ENCODE results near the gene LAMP5. TPM values are rescaled to one million over a fixed set of nuclear protein-coding genes. Genes with fewer than 3 reads are reported as not detected.

LAMP5 gene
- total RNA-seq, 1 experiment from 2014 or later, result not detected

- H3K4me1 ChIP-seq (ENCODE audit: insufficient read depth, low read length), result no peaks in the 10 kb centered on the region
- H3K27me3 ChIP-seq (ENCODE audit: low read length), result no peaks in the 10 kb centered on the region
- no peak for DNase-seq
- TF ChIP-seq, protein P1, sequence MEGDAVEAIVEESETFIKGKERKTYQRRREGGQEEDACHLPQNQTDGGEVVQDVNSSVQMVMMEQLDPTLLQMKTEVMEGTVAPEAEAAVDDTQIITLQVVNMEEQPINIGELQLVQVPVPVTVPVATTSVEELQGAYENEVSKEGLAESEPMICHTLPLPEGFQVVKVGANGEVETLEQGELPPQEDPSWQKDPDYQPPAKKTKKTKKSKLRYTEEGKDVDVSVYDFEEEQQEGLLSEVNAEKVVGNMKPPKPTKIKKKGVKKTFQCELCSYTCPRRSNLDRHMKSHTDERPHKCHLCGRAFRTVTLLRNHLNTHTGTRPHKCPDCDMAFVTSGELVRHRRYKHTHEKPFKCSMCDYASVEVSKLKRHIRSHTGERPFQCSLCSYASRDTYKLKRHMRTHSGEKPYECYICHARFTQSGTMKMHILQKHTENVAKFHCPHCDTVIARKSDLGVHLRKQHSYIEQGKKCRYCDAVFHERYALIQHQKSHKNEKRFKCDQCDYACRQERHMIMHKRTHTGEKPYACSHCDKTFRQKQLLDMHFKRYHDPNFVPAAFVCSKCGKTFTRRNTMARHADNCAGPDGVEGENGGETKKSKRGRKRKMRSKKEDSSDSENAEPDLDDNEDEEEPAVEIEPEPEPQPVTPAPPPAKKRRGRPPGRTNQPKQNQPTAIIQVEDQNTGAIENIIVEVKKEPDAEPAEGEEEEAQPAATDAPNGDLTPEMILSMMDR (conservative IDR thresholded peaks at IDR 0.05; ENCODE audit: low read depth, low read length), result no peak
- TF ChIP-seq EZH2 (IDR thresholded peaks at IDR 0.05; ENCODE audit: low read length, unreplicated experiment) (no peak), EZH2phosphoT487 (IDR thresholded peaks at IDR 0.05; ENCODE audit: borderline replicate concordance, low read length) (no peak)
- no peak overlapping the region for H3K27ac ChIP-seq (ENCODE audit: low read length)
- CTCF ChIA-PET, result no interaction called here
- H4K20me1 ChIP-seq (ENCODE audit: low read length), result no peaks in the 10 kb centered on the region
- H2AFZ ChIP-seq (ENCODE audit: low read length), result no peak overlapping the region
- intact Hi-C loops (cut with micrococcal nuclease), result no loop called here
- no peak for ATAC-seq
- H3K9me2 ChIP-seq (replicated peaks; ENCODE audit: low read length), result no peaks in the 10 kb centered on the region
- no peak overlapping the region for H3K4me3 ChIP-seq (ENCODE audit: low read length)
- POLR2A ChIA-PET (ENCODE audit: unreplicated experiment), result no interaction called here
- H3K9ac ChIP-seq (ENCODE audit: low read length), result no peak overlapping the region
- no peaks in the 10 kb centered on the region for H3K36me3 ChIP-seq (ENCODE audit: low read depth, low read length)
- H3K4me2 ChIP-seq (ENCODE audit: low read length), result no peak overlapping the region
- no TSS peak for BruUV-seq (replicated peaks)
- no peaks in the 10 kb centered on the region for H3F3A ChIP-seq (ENCODE audit: low read length, unreplicated experiment)
- H3K79me2 ChIP-seq (ENCODE audit: low read length), result no peaks in the 10 kb centered on the region
- no peaks in the 10 kb centered on the region for H3K9me3 ChIP-seq (ENCODE audit: low read length)
Observed at GRCh38 chr20:9574181-9574580, 59.8 kb downstream of the LAMP5 start.

DNA sequence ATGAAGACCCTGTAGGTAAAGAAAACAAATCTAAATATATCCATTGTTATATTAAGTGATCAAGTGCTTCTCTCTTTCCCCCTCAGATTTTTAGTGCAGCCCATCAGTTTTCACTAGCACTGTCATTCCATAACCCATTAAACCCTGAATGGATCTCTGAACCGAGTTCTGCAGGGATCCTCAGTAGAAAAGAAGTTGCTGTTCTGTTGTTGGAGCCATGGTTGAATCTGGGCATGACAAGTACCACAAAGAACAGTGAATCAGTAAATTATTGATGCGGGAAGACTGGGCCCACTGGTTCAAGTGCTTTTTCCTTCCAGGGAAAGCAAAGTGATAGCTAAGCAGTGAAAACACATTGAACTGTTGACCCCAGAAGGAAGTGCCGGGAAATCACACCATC lies 60.4 kb downstream of the LAMP5 start:
- H3F3A ChIP-seq (ENCODE audit: low read length, unreplicated experiment), result no peaks in the 10 kb centered on the region
- no peak for DNase-seq
- H3K27me3 ChIP-seq (ENCODE audit: low read length), result no peaks in the 10 kb centered on the region
- no peak overlapping the region for H2AFZ ChIP-seq (ENCODE audit: low read length)
- TF ChIP-seq EZH2phosphoT487 (IDR thresholded peaks at IDR 0.05; ENCODE audit: borderline replicate concordance, low read length) (no peak), EZH2 (IDR thresholded peaks at IDR 0.05; ENCODE audit: low read length, unreplicated experiment) (no peak)
- TF ChIP-seq, protein P1 (conservative IDR thresholded peaks at IDR 0.05; ENCODE audit: low read depth, low read length), result no peak
- H3K4me1 ChIP-seq (ENCODE audit: insufficient read depth, low read length), result no peaks in the 10 kb centered on the region
- ATAC-seq, result no peak
- no peak overlapping the region for H3K4me3 ChIP-seq (ENCODE audit: low read length)
- BruUV-seq (replicated peaks), result no TSS peak
- H3K9me3 ChIP-seq (ENCODE audit: low read length), result no peaks in the 10 kb centered on the region
- no peak overlapping the region for H3K27ac ChIP-seq (ENCODE audit: low read length)
- POLR2A ChIA-PET (ENCODE audit: unreplicated experiment), result no interaction called here
- no peaks in the 10 kb centered on the region for H3K9me2 ChIP-seq (replicated peaks; ENCODE audit: low read length)
- CTCF ChIA-PET, result no interaction called here
- H3K9ac ChIP-seq (ENCODE audit: low read length), result no peak overlapping the region
- H3K79me2 ChIP-seq (ENCODE audit: low read length), result no peaks in the 10 kb centered on the region
- H3K36me3 ChIP-seq (ENCODE audit: low read depth, low read length), result no peaks in the 10 kb centered on the region
- H4K20me1 ChIP-seq (ENCODE audit: low read length), result no peaks in the 10 kb centered on the region
- intact Hi-C loops (cut with micrococcal nuclease), result no loop called here
- no peak overlapping the region for H3K4me2 ChIP-seq (ENCODE audit: low read length)

GRCh38 chr20:9575836-9576235 lies 61.4 kb downstream of the LAMP5 start:
- H3F3A ChIP-seq (ENCODE audit: low read length, unreplicated experiment), result no peaks in the 10 kb centered on the region
- H3K9me2 ChIP-seq (replicated peaks; ENCODE audit: low read length), result no peaks in the 10 kb centered on the region
- no peak overlapping the region for H2AFZ ChIP-seq (ENCODE audit: low read length)
- no peak for TF ChIP-seq EZH2phosphoT487 (IDR thresholded peaks at IDR 0.05; ENCODE audit: borderline replicate concordance, low read length)
- ATAC-seq, result no peak
- no peak overlapping the region for H3K4me3 ChIP-seq (ENCODE audit: low read length)
- H4K20me1 ChIP-seq (ENCODE audit: low read length), result no peaks in the 10 kb centered on the region
- CTCF ChIA-PET, result no interaction called here
- no peaks in the 10 kb centered on the region for H3K79me2 ChIP-seq (ENCODE audit: low read length)
- H3K9me3 ChIP-seq (ENCODE audit: low read length), result no peaks in the 10 kb centered on the region
- no peak overlapping the region for H3K4me2 ChIP-seq (ENCODE audit: low read length)
- intact Hi-C loops (cut with micrococcal nuclease), result no loop called here
- no peak overlapping the region for H3K9ac ChIP-seq (ENCODE audit: low read length)
- BruUV-seq (replicated peaks), result no TSS peak
- POLR2A ChIA-PET (ENCODE audit: unreplicated experiment), result no interaction called here
- no peaks in the 10 kb centered on the region for H3K36me3 ChIP-seq (ENCODE audit: low read depth, low read length)
- H3K27ac ChIP-seq (ENCODE audit: low read length), result no peak overlapping the region
- DNase-seq, result peak; percentile 8
- no peaks in the 10 kb centered on the region for H3K4me1 ChIP-seq (ENCODE audit: insufficient read depth, low read length)
- no peaks in the 10 kb centered on the region for H3K27me3 ChIP-seq (ENCODE audit: low read length)

All from PC-3 (cell line).